GM12872 (cell line): ENCODE data around the gene EFNA3.

ENCODE experiments used
- CTCF ChIP-seq: IDR thresholded peaks from 3 replicates; pipeline ENCODE4 v1.5.1; 2011; ENCODE audit warnings: low read depth, mild to moderate bottlenecking, low read length, moderate library complexity; ENCODE audit not compliant: insufficient read depth

Gene EFNA3

GRCh38 chr1:155116113-155116764 is 37.6 kb downstream of the EFNA3 start:
- no peak for TF ChIP-seq CTCF

GRCh38 chr1:155117610-155118009 is 39.0 kb downstream of the EFNA3 start:
- no peak for TF ChIP-seq CTCF

GRCh38 chr1:155120253-155120652 is 41.6 kb downstream of the EFNA3 start:
- TF ChIP-seq CTCF = no peak

GRCh38 chr1:155121249-155121648 is 42.6 kb downstream of the EFNA3 start:
- TF ChIP-seq CTCF = no peak

DNA sequence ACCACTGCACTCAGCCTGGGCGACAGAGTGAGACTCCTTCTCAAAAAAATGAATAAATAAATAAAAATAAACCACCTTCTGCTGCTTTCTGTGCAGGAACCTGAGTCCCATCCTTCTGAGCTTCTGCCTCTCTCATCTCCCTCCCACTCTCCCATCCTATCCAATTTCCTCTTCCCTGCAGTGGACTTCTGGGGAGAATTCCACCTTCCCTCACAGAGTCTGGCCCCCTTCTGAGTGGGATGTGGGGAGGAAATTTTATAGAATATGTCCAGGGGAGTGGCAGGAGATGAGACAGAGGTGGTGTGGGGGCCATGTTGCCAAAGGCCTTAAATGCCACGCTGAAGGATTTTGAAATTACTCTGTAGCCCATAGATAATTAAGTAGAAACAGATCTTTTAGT is 43.7 kb downstream of the EFNA3 start:
- no peak for TF ChIP-seq CTCF

- TF ChIP-seq CTCF = no peak
These were observed 45.2 kb downstream of the EFNA3 start for GRCh38 chr1:155123801-155124200.

- no peak for TF ChIP-seq CTCF
These were observed 46.1 kb downstream of the EFNA3 start for GRCh38 chr1:155124503-155125463.
